K562 (cell line): ENCODE results near the gene GFOD1. TPM values are rescaled to one million over a fixed set of nuclear protein-coding genes. Genes with fewer than 3 reads are reported as not detected.
A peak's percentile ranks its signal among the peaks of the same experiment; 100 is the strongest.

ENCODE experiments used
- ATAC-seq: fragments of 200-7000 bp; cut with Tn5 transposase; 3 replicates; pipeline ENCODE4 v1.9.1; 2020; ENCODE audit warnings: moderate library complexity
- BruUV-seq: library from RNA; stranded (reverse); fragments of 400-500 nt; replicated peaks from 2 replicates; lab custom pipeline; 2021; lab: Mats Ljungman, UMichigan
- CTCF ChIA-PET: fragments of 300-600 bp; formaldehyde crosslinking; extraction: SDS; loops from one replicate; lab custom pipeline; 2021; ENCODE audit warnings: low intra/inter-chr PET ratio; lab: Yijun Ruan, JAX
- POLR2A ChIA-PET: fragments of 300-600, 350-650 bp; sonication (Branson Sonifier 250); formaldehyde crosslinking; extraction: SDS; loops from one replicate; lab custom pipeline; 2021; ENCODE audit warnings: antibody characterized with exemption, inconsistent platforms; lab: Yijun Ruan, JAX
- DNase-seq, 4 experiments: peaks; one replicate each; pipeline versions ENCODE4 v3.0.0 to v3.0.0-alpha.2; 2011 to 2018; ENCODE audit warnings: low spot score in 3 of 4, mixed read lengths in 3 of 4; ENCODE audit errors: extremely low read depth in 1 of 4
- FAIRE-seq: peaks from 2 replicates; lab custom pipeline; 2011; peaks lifted over from hg19 to GRCh38; lab: Jason Lieb, UNC
- H2AFZ ChIP-seq: 2 replicates; pipeline ENCODE4 v1.6.0; 2011; ENCODE audit warnings: low read depth, low read length, control low read depth, inconsistent platforms
- H3K27ac ChIP-seq: fragments of 200-600 bp; 3 replicates; pipeline ENCODE4 v1.8.0; 2011; ENCODE audit warnings: low read depth, mild to moderate bottlenecking, control low read depth, inconsistent platforms, low read length, moderate library complexity, mixed read lengths; ENCODE audit errors: extremely low read depth
- H3K27me3 ChIP-seq, 2 experiments: fragments of 300-600 bp in 1 of 2; 2 replicates in 1 of 2; 3 replicates in 1 of 2; pipeline versions ENCODE4 v1.6.0 to v1.8.0; 2011; ENCODE audit warnings: inconsistent platforms in 2 of 2, low read length in 2 of 2, mild to moderate bottlenecking in 1 of 2, mixed read lengths in 1 of 2, moderate library complexity in 1 of 2; ENCODE audit not compliant: control insufficient read depth in 2 of 2, insufficient read depth in 2 of 2
- H3K36me3 ChIP-seq: fragments of 300-600 bp; 3 replicates; pipeline ENCODE4 v1.8.0; 2011; ENCODE audit warnings: mild to moderate bottlenecking, low read length, inconsistent platforms; ENCODE audit not compliant: control insufficient read depth, insufficient read depth
- H3K4me1 ChIP-seq, 2 experiments: fragments of 200-600 bp in 1 of 2; replicated peaks in 1 of 2; 2 replicates in 1 of 2; 3 replicates in 1 of 2; pipeline versions ENCODE4 v1.5.1 to v1.8.0; 2011; ENCODE audit warnings: inconsistent platforms in 2 of 2, low read length in 2 of 2, mild to moderate bottlenecking in 1 of 2, mixed read lengths in 1 of 2, moderate library complexity in 1 of 2; ENCODE audit not compliant: control insufficient read depth in 2 of 2, insufficient read depth in 2 of 2
- H3K4me2 ChIP-seq: 2 replicates; pipeline ENCODE4 v1.6.1; 2011; ENCODE audit warnings: low read length, control low read depth, inconsistent platforms, mixed read lengths; ENCODE audit not compliant: insufficient read depth
- H3K4me3 ChIP-seq: fragments of 200-600 bp; sonication (generic), shearing (Covaris generic); 2 replicates; pipeline ENCODE4 v1.5.1; 2016; ENCODE audit warnings: control low read depth, inconsistent platforms
- H3K79me2 ChIP-seq: fragments of 200-600 bp; 3 replicates; pipeline ENCODE4 v1.8.0; 2011; ENCODE audit warnings: low read length, inconsistent platforms; ENCODE audit not compliant: control insufficient read depth, insufficient read depth
- H3K9ac ChIP-seq, 2 experiments: 2 replicates each; pipeline versions ENCODE4 v1.6.0 to v1.6.1; 2011; ENCODE audit warnings: low read depth in 2 of 2, low read length in 2 of 2, control low read depth in 1 of 2, inconsistent platforms in 1 of 2, mild to moderate bottlenecking in 1 of 2, mixed read lengths in 1 of 2; ENCODE audit not compliant: insufficient read depth in 1 of 2
- H3K9me1 ChIP-seq: one replicate; pipeline ENCODE4 v1.6.0; 2011; ENCODE audit warnings: inconsistent platforms, mild to moderate bottlenecking, low read length, moderate library complexity; ENCODE audit not compliant: control insufficient read depth, insufficient read depth
- H3K9me3 ChIP-seq: replicated peaks from 2 replicates; pipeline ENCODE4 v1.5.1; 2011; ENCODE audit warnings: low read depth, low read length, inconsistent platforms; ENCODE audit not compliant: control insufficient read depth, insufficient read depth
- H4K20me1 ChIP-seq: replicated peaks from 2 replicates; pipeline ENCODE4 v1.6.1; 2011; ENCODE audit warnings: low read length, inconsistent platforms, mixed read lengths; ENCODE audit not compliant: control insufficient read depth, insufficient read depth
- ATF7 ChIP-seq: fragments of 450-650 bp; IDR thresholded peaks from 2 replicates; pipeline ENCODE4 v1.7.1; 2014; ENCODE audit warnings: mild to moderate bottlenecking, moderate library complexity
- CBX1 ChIP-seq: sonication (generic); IDR thresholded peaks from 2 replicates; pipeline ENCODE4 v1.6.1; 2016; ENCODE audit warnings: antibody characterized with exemption, low read depth, mild to moderate bottlenecking
- CBX2 ChIP-seq: fragments of 200-600 bp; sonication (generic); IDR thresholded peaks from one replicate; pipeline ENCODE4 v1.6.1; 2012; ENCODE audit warnings: mild to moderate bottlenecking, low read length, inconsistent platforms; ENCODE audit not compliant: insufficient read depth, poor library complexity, severe bottlenecking
- HEY1 ChIP-seq: fragments of 250-450 bp; sonication (Bioruptor Pico); IDR thresholded peaks from 2 replicates; pipeline ENCODE4 v1.5.0; 2020; ENCODE audit warnings: mild to moderate bottlenecking, moderate library complexity, borderline replicate concordance
- HLTF ChIP-seq: fragments of 450-650 bp; IDR thresholded peaks from 2 replicates; pipeline ENCODE4 v1.6.1; 2016
- MNT ChIP-seq, 2 experiments: fragments of 450-650 bp; conservative IDR thresholded peaks; 2 replicates each; pipeline ENCODE4 v1.6.1; 2017; ENCODE audit warnings: mild to moderate bottlenecking in 2 of 2, moderate library complexity in 2 of 2
- POLR2B ChIP-seq: fragments of 450-650 bp; IDR thresholded peaks from 2 replicates; pipeline ENCODE4 v1.6.1; 2018; ENCODE audit warnings: low read depth; ENCODE audit not compliant: partially characterized antibody
- ZFP1 ChIP-seq: fragments of 450-650 bp; formaldehyde crosslinking; IDR thresholded peaks from 2 replicates; pipeline ENCODE4 v1.4.0; 2020; ENCODE audit warnings: mild to moderate bottlenecking, mixed read lengths
- ZNF444 ChIP-seq: fragments of 250-450 bp; sonication (Bioruptor Pico); IDR thresholded peaks from 2 replicates; pipeline ENCODE4 v1.4.0; 2020; ENCODE audit warnings: mild to moderate bottlenecking, moderate library complexity
- WGBS: fragments of 100-300 bp; shearing (Covaris generic); methylation state at CpG from one replicate; pipeline ENCODE4 v1.1.6; 2016; ENCODE audit warnings: low coverage, mixed read lengths; ENCODE audit not compliant: insufficient coverage; ENCODE audit errors: missing lambda C conversion rate; 5-methylcytosine and 5-hydroxymethylcytosine counted together
- in situ Hi-C: fragments of 300-500 bp; cut with MboI; formaldehyde crosslinking; loops from 4 replicates; pipeline ENCODE4 v1.15.0; 2018; ENCODE audit warnings: inconsistent platforms, mixed read lengths
- intact Hi-C: fragments of 100-400 bp; cut with micrococcal nuclease; formaldehyde crosslinking; loops from 2 replicates; pipeline ENCODE4 v1.14.2; 2022
- polyA plus RNA-seq, 8 experiments: library from polyadenylated mRNA; depleted of rRNA in 4 of 8; stranded (reverse) in 5 of 8; unstranded in 3 of 8; fragments of >200 nt; fragmentation: Nextera tagmentation in 2 of 8; fragmentation: Illumina TruSeq in 1 of 8; extraction: Ambion mirVana in 2 of 8; extraction: Trizol in 1 of 8; gene quantifications; 2 replicates each; pipeline versions ENCODE4 v1.2.1 to v1.2.3, GENCODE V29; 2011 to 2014; ENCODE audit warnings: inconsistent platforms in 1 of 8, missing spikeins in 1 of 8
- total RNA-seq, 7 experiments: library from RNA; depleted of rRNA in 6 of 7; stranded (reverse); fragments of >200 nt in 6 of 7; fragmentation: Illumina TruSeq in 2 of 7; extraction: Trizol in 2 of 7; gene quantifications; 2 replicates each; pipeline versions ENCODE4 v1.2.1 to v1.2.3, GENCODE V29; 2011 to 2021; ENCODE audit warnings: low replicate concordance in 1 of 7
- TF ChIP-seq, protein P1 (sequence below): fragments of 250-450 bp; sonication (Bioruptor Pico); IDR thresholded peaks from 2 replicates; pipeline ENCODE4 v1.4.0; 2020
- TF ChIP-seq, protein P2 (sequence below), 3 experiments: fragments of 200-800 bp in 1 of 3; fragments of 250-450 bp in 1 of 3; fragments of 450-650 bp in 1 of 3; sonication (Bioruptor Pico) in 1 of 3; sonication (Bioruptor generic) in 1 of 3; formaldehyde crosslinking in 1 of 3; IDR thresholded peaks; 2 replicates each; pipeline versions ENCODE4 v1.6.1 to v1.8.0; 2016 to 2022; ENCODE audit warnings: mild to moderate bottlenecking in 2 of 3, missing genetic modification characterization in 2 of 3, missing compliant biosample characterization in 1 of 3, moderate library complexity in 1 of 3

Gene GFOD1
- total and polyA plus RNA-seq, 9 of the 15 experiments (the other 6 are each of a cell fraction or from before 2014, with no cell fraction given) = 3.8 to 12.0 (median 8.2) TPM

DNA sequence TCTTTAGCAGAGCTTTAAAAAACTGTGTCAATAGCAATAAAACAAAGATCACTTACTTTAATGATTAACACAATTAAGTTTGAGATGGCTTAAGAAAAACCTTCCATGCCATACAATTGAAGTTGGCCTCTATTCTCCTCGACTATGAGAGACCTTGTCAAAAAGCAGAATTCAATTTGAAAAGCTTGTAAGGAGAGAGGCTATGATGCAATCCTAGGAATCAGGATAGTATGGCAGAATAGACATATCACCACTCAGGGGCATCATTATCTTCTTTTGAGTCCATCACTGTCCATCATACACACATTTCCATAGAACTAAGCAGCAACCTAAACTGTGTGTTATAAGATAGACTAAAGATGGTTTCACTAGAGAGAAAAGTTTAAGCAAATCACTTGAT lies 176.2 kb downstream of the GFOD1 start (continued):
- TF ChIP-seq POLR2B (no peak), ZNF444 (CRISPR knock-in tag) (no peak), CBX2 (no peak), ATF7 (no peak), ZFP1 (CRISPR knock-in tag) (no peak), HEY1 (CRISPR knock-in tag) (no peak), CBX1 (no peak), HLTF (no peak)
- TF ChIP-seq, protein P1, sequence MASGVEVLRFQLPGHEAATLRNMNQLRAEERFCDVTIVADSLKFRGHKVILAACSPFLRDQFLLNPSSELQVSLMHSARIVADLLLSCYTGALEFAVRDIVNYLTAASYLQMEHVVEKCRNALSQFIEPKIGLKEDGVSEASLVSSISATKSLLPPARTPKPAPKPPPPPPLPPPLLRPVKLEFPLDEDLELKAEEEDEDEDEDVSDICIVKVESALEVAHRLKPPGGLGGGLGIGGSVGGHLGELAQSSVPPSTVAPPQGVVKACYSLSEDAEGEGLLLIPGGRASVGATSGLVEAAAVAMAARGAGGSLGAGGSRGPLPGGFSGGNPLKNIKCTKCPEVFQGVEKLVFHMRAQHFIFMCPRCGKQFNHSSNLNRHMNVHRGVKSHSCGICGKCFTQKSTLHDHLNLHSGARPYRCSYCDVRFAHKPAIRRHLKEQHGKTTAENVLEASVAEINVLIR (CRISPR knock-in tag) = no peak

DNA sequence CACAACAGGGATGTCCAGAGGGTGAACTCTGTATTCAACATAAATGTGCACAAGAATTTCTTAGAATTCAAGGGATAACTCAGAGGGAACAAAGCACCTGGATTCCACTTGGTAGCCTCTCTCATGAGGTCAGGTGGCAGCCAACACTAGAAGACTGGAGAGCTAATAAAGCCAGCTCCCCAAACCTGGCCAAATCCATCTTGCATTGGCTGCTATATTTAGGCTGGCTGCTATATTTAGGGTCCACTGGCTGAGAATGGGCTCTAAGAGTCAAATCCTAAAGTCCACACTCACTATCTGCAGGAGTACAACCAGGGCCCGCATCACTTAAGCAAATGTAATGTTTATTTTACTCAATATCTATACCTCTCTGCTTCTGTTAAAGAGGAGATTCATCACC lies 179.1 kb downstream of the GFOD1 start:
- ATAC-seq (no peak; the same call in 2 of the 3 replicates), DNase-seq (no peak), FAIRE-seq (no peak)
- no peaks in the 10 kb centered on the region for H3K9me3 ChIP-seq
- no peaks in the 10 kb centered on the region for H3K9me1 ChIP-seq
- H3K27ac ChIP-seq = no peak overlapping the region; the same call in 2 of the 3 replicates
- H2AFZ ChIP-seq = no peak overlapping the region; the same call in 1 of the 2 replicates
- POLR2A ChIA-PET = interaction anchor here (0.9 to 1.5 kb wide), 2 partner anchors 10 to 11 kb away, joined by 3 to 4 read pairs; no protein-coding TSS in a partner anchor
- in situ Hi-C loops = no loop called here
- TF ChIP-seq MNT (conservative IDR thresholded peaks at IDR 0.05) = no peak
- TF ChIP-seq, protein P2, sequence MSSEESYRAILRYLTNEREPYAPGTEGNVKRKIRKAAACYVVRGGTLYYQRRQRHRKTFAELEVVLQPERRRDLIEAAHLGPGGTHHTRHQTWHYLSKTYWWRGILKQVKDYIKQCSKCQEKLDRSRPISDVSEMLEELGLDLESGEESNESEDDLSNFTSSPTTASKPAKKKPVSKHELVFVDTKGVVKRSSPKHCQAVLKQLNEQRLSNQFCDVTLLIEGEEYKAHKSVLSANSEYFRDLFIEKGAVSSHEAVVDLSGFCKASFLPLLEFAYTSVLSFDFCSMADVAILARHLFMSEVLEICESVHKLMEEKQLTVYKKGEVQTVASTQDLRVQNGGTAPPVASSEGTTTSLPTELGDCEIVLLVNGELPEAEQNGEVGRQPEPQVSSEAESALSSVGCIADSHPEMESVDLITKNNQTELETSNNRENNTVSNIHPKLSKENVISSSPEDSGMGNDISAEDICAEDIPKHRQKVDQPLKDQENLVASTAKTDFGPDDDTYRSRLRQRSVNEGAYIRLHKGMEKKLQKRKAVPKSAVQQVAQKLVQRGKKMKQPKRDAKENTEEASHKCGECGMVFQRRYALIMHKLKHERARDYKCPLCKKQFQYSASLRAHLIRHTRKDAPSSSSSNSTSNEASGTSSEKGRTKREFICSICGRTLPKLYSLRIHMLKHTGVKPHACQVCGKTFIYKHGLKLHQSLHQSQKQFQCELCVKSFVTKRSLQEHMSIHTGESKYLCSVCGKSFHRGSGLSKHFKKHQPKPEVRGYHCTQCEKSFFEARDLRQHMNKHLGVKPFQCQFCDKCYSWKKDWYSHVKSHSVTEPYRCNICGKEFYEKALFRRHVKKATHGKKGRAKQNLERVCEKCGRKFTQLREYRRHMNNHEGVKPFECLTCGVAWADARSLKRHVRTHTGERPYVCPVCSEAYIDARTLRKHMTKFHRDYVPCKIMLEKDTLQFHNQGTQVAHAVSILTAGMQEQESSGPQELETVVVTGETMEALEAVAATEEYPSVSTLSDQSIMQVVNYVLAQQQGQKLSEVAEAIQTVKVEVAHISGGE (CRISPR knock-in tag; IDR thresholded peaks at IDR 0.05) = 0 out of 6 replicates have a peak, but pooled peaks of 1 of the 3 experiments have one; percentile 25
- 94% methylated on average over 1 of the region's 1 CpG for WGBS
- no peak overlapping the region for H3K4me2 ChIP-seq
- peaks cover 81% of the 10 kb centered on the region for H3K36me3 ChIP-seq
- no TSS peak for BruUV-seq
- H3K4me3 ChIP-seq = no peak overlapping the region
- intact Hi-C loops = no loop called here
- peaks cover 0 to 21% of the 10 kb centered on the region in 2 experiments; a peak in 4 of 5 replicates for H3K4me1 ChIP-seq
- CTCF ChIA-PET = interaction anchor here (0.6 kb wide), 2 partner anchors 24 to 56 kb away, joined by 4 read pairs; no protein-coding TSS in a partner anchor
- no peaks in the 10 kb centered on the region for H3K79me2 ChIP-seq
- H3K9ac ChIP-seq = 0 out of 4 replicates have a peak overlapping the region, but pooled peaks of 1 of the 2 experiments have one; percentile 2
- no peaks in the 10 kb centered on the region for H3K27me3 ChIP-seq
- H4K20me1 ChIP-seq = no peaks in the 10 kb centered on the region
